ENCODE measurements around the gene FSTL4. TPM values are rescaled to one million over a fixed set of nuclear protein-coding genes. Genes with fewer than 3 reads are reported as not detected.

FSTL4 gene
- polyA plus RNA-seq, 2 donors, result 0.67 to 2.1 TPM

- Histone ChIP-seq H3K4me3 (ENCODE audit: low read depth in 1 of 2, low read length in 2 of 2) (no peak overlapping the region), H3K36me3 (ENCODE audit: control insufficient read depth in 2 of 2, insufficient read depth in 2 of 2, low read length in 1 of 2) (no peaks in the 10 kb centered on the region), H3K27me3 (ENCODE audit: control insufficient read depth in 1 of 2, insufficient read depth in 2 of 2, low read length in 2 of 2) (peaks cover 0 to 2% of the 10 kb centered on the region in 2 donors), H3K4me1 (ENCODE audit: control insufficient read depth in 2 of 2, insufficient read depth in 2 of 2, low read length in 1 of 2) (no peaks in the 10 kb centered on the region), H3K27ac (ENCODE audit: low read depth in 2 of 2, low read length in 1 of 2) (no peak overlapping the region), H3K9me3 (ENCODE audit: control insufficient read depth in 2 of 2, insufficient read depth in 1 of 2, low read depth in 1 of 2, low read length in 1 of 2) (peaks cover 0 to 6% of the 10 kb centered on the region in 2 donors)
- 57 to 65% methylated on average over 7 of the region's 7 CpGs for WGBS, 2 donors
Measured at GRCh38 chr5:133147411-133147810, 464.9 kb downstream of the FSTL4 start.
